HG02885 (cell line): ENCODE results near the gene GAK.

Experiments used
- ATAC-seq: cut with Tn5 transposase; IDR thresholded peaks from one replicate; pipeline ENCODE4 v1.9.1; 2021; ENCODE audit warnings: mild to moderate bottlenecking; ENCODE audit not compliant: unreplicated experiment, poor library complexity

Gene GAK

DNA sequence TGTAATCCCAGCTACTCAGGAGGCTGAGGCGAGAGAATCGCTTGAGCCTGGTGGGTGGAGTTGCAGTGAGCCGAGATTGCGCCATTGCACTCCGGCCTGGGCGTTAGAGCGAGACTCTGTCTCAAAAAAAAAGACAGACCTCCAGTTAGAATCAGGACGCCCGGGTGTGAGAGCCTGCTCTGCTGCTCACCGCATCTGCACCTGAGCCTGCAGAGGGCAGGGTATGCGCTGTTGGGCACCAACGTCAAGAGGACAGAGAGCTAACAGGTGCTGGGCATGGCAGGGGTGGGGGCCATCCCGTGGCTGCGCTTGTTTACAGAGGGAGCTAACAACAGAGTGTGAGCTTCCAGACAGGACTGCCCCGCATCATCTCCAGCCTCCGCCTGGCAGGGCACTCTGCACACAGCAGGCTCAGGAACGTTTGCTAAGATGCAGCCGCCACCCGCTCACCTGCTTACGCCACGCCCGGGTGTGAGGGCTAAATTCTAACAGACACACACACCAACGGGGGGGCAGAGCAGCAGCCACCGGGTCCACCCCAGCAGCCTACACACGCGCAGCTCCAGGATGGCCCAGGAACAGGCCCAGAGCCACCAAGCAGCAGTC, 56.2 kb downstream of the GAK start:
- no peak for ATAC-seq

DNA sequence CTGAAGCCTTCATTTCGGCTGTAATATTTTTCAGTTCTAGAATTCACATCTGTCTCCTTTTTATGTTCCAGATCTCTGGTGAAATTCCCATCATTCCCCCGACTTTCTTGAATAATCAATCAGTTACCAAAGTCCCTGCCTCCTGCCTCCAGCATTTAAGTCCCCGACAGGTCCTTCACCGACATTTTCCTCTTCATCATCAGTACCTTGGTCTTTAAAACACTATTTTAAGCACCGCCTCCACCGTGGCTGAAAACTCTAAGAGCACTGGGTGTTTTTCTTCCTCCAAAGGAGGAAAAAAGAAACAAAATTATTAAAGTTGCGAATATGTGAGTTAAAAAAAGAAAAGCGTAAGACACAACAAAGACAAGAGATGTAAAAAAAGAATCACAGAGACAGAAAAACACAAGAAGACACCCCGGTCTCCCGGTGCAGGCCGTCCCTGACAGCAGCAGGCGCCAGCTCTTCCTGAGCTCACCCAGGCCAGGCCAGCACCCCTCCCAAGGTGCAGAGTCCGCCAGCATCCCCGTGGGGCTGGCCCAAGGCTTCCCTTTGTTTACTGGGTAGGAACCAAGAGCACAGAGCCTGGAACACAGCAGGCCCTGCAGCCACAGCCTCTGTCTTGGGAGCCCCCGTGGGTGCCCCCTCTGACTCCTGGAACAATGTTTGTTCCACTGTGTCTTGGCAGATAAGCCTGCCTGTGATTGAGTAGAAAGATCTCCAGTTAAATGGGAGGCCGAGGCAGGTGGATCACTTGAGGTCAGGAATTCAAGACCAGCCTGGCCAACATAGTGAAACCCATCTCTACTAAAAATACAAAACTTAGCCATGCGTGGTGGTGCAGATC, 56.9 kb downstream of the GAK start:
- no peak for ATAC-seq

DNA sequence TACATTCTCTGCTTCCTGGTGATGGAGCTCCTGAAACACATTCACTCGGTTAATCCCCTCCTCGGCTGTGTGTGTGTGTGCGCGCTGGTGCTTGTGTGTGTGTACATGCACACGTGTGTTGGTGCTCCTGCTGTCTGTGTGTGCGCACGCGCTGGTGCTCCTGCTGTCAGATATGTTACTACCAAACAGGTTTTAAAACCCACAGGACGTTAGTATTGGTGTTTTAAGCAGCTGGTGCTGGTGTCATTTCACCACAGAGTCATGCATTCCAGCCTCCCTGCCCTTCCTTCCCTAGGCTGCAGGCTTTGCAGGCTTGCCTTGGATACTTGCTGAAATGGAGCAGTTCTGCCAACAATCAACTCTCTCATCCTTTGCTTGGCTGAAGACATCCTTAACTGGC, 58.1 kb downstream of the GAK start:
- ATAC-seq = no peak

DNA sequence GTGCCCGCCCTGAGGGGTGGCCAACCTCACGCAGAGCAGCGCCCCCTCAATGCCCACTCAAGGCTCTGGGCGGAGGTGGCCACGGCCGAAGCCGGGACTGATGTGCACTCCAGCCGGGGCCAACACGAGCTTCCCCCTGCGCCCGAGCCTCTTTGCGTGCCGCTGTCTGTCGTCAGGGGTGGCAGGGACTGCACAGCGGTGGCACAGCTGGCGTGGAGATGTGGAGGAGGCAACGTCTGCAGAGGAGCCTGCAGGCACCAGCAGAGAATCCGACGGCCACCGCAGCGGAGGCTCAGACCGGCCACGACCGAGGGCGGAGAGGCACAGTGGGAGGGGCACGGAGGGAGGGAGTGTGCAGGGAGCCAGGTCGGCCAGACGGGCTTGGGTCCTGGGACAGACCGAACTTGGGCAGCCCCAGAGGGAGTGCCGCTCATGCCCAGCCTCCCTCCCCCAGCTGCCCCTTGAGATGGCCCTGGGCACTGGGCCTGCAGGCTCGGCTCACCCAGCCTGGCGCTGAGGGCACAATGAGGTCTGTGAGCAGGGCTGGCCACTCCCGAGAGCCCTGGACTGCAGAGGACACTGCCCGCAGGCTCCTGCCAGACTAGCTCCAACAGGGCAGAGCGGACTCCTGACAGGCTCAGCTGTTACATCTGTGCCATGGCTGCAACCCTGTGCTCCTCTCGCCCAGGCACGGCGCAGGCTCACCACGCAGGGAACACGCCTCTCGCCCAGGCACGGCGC, 59.7 kb downstream of the GAK start:
- no peak for ATAC-seq

DNA sequence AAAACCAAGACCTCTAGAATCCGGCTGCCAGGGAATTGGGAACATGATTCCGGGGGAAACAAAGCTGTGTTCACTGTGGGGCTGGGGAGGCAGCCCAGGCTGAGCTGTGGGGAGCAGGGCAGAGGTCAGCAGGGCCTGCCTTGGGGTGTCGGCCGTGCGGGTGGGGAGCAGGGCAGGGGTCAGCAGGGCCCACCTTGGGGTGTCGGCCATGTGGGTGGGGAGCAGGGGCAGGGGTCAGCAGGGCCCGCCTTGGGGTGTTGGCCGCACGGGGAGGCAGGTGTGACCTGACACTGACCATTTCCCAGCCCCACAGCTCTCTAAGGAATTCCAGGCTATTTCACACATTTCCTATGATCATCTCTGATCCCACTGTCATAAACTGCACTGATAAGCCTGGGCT, 60.6 kb downstream of the GAK start:
- no peak for ATAC-seq

DNA sequence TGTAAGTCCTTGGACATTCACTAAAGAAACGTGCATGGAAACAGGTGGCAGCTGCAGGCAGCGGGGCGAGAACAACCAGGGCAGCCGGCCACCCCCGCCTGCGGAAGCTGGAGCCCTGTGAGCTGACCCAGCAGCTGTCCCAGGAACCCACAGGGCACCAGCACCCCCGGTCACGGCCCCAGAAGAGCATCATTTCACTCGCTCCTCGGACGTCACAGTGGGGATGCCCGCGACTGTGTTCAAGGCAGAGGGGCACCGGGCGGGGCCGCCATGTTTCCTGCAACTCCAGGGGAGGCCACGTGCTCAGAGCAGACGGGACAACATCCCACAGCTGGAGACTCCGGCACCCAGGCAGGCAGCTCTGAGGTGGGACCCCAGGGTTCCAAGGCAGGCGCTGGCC, 61.2 kb downstream of the GAK start:
- ATAC-seq = no peak

DNA sequence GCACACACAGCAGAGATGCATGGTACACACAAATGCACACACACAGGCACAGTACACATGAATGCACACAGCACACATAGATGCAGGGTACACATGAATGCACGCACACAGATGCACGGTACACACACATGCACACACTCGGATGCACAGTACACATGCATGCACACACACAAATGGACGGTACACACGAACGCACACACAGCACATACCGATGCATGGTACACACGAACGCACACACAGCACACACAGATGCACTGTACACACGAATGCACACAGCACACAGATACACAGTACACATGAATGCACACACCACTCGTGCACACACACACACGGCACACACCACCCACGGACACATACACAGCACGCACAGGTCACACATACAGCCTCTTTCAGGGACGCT, 62.3 kb downstream of the GAK start:
- no peak for ATAC-seq

DNA sequence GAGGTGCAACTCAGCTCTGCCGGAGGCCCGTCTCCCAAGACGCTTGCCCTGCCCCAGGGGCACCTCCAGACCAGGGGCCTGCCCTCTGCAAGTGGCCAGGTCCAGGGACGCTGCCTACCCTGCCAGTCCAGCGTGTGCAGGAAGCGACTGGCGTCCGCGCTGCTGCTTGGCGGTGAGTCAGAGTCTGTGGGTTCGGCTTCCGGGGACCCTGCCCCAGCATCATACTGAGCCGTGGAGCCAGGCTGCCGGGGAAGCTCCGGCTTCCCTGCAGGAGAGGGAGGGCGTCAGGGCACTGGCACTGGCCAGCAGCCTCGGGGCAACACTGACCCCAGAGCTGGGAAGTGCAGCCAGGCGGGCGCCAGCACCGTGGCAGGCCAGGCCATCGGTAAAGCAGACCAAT, 63.7 kb downstream of the GAK start:
- no peak for ATAC-seq

DNA sequence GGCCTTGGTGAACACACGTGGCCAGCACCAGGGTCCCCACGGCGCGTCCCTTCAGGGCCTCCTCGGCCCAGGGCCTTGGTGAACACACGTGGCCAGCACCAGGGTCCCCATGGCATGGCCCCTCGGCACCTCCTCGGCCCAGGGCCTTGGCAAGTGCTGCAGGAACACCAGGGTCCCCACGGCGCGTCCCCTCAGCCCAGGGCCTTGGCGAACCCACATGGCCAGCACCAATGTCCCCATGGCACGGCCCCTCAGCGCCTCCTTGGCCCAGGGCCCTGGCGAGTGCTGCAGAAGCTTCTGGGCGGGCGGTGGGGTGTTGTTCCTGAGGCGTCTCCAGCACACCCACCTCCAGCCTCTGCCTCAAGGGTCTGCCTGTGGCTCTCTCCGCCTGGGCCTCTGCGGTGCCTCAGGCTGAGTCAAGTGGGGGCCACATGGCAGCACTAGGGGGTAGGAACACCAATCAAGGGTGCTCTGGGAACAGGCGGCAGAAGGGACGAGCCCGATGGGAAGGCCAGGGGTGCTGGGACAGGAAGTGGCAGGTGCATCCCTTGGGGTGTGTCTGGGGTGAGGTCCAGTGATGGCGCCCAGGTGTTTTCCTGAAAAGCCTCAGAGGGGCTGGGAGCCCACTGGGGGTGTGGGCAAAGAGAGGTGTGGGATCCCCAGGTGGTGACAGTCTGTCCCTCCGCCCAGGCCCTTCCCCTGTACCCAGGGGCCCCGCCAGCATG, 64.4 kb downstream of the GAK start:
- no peak for ATAC-seq

DNA sequence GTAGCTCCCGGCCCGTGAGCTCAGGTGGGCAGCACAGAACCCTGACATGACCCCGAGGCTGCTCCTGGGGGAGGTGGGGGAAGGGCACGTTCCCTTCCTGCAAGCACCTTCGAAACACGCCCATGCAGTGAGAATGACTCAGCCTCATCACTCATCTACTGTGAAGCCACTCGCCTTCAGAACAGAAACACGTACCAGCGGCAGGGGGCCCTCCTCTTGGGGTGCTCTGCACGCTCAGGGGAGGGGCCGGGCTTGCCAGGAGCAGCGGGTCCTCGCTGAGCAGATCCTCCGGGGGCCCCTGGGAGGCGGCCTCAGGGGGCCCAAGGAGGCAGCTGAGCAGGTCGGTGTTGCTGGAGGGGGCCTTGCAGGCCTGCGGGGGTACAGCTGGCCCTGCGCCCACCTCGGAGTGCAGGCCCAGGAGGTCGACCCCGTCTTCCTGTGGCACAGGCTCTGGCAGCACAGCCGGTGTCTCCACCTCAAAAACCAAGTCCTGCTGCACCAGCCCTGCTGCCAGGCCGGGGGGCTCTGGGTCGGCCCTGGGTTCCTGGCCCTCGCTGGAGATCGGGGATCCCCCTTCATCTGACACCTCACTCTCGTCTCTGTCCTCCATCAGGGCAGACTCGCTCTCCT, 65.2 kb downstream of the GAK start:
- no peak for ATAC-seq

DNA sequence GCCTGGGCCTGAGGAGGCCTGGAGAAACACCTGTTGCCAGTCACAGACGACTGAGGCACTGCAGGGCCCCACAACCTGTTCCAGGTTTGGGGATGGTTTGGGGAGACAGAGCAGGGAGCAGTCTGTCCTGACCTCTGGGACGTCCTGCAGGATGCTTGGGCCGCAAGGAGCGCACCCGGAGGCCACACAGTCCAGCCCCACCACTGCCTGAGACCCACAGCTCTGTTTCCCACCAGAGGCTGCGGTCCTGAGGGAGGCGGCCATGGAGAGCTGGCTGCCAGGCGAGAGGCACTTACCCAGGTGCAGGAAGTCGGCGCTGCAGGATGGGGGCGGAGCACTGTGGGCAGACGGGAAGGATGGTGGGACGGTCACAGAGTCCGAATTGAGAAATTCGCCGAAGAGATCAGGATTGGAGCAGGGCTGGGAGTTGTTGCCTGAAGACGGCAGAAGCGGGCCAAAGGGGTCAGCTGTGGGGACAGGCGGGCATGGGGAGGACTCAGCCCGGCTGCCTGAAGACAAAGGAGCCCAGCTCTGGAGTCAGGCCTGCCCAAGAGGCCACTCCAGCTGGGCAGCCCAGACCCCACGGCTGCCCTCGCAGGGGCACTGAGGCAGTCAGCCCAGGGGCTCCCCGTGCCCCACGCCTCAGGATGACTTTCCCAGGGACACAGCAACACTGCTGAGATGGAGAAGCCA, 65.9 kb downstream of the GAK start:
- ATAC-seq = no peak

DNA sequence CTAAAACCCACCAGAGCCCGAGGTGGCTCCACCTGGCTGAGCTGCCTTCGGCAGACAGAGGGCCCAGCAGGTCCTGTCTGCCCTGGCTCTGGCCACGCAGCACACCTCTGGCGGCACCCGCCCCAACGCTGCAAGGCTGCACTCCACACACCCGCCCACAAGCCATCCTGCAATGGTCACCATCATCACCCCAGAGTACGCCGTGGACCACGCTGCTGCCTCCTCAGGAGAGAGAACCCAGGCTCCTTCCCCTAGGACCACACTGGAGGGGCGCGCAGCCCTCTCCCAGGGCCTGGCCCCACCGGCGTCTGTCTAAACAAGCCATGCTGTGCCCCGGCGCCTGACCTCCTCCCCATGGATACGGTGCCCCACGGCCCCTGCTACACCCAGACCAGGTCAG, 66.5 kb downstream of the GAK start:
- no peak for ATAC-seq

DNA sequence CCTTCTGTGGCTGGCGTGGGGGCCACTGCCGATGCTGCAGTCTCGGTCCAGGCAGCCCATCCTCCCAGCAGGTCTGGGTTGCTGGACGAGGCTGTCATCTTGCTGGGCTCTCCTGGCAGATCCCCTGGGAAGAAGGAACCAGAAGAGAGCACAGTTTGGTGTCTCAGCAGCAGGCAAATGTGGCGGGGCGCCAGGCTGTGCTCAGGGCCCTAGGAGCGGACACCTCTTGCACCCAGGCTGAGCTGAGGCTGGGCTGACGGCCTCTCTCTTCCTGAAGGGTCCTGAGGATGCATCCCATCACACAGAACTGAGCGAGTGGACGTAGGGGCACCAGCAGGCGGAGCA, 67.0 kb downstream of the GAK start:
- no peak for ATAC-seq

DNA sequence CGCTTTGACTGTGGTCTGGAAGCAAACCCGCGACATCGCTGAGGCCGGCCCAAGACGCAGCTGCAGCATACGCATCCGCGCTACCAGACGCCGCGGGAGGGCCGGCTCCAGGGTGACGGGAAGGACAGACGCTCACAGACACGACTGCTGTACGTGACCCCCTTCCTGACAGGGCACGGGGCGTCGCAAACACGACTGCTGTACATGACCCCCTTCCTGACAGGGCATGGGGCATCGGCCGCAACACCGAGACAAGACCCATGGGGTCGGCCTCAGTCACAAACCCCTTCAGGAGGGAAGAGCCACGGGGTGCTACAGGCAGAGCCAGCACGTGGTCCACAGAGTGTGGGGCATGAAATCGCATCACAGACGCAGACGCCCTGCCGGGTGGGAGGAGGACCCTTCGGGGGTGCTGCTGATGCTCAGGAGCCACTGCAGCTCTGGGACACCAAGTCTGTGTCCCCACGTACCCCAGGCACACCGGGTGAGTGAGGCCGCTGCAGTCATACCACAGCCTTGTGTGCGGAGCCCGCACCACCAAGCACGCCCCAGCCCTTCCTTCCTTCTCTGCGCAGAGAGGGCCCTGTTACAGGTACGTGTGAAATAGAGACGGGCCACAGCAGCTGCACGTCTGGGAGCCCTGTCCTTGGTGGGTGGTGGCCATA, 67.5 kb downstream of the GAK start:
- ATAC-seq = no peak

DNA sequence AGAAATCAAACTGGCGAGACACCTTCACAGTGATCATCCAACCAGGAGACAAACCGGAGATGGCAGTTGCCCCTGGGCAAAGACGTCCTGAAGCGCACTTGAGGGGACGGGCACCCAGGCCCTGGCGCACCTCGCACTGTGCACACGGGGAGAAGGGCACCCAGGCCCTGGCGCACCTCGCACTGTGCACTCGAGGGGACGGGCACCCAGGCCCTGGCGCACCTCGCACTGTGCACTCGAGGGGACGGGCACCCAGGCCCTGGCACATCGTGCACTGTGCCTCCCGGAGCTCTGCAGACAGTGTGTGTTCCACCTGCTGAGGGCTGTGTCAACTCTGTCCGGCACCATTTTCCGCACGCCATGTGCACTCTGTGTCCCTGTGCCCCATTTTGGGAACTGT, 71.6 kb downstream of the GAK start:
- no peak for ATAC-seq

DNA sequence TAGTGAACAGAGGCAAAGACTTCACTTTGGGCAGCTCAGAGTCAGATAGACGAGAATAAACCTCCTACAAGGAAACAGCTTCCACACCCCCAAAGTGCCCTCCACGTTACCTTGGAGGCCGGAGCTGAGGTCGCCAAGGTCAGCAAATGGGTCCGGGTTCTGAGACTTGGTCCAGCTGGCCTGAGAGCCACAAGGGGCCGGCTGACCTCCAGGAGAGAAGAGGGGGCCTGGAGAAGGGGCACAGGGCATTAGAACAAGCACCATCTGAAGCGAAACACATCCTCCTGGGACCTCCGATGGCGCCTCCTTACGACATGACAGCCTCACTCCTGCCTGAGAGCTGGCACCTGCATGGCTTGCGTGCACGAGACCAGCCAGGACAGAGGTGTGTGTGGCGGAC, 72.6 kb downstream of the GAK start:
- no peak for ATAC-seq

DNA sequence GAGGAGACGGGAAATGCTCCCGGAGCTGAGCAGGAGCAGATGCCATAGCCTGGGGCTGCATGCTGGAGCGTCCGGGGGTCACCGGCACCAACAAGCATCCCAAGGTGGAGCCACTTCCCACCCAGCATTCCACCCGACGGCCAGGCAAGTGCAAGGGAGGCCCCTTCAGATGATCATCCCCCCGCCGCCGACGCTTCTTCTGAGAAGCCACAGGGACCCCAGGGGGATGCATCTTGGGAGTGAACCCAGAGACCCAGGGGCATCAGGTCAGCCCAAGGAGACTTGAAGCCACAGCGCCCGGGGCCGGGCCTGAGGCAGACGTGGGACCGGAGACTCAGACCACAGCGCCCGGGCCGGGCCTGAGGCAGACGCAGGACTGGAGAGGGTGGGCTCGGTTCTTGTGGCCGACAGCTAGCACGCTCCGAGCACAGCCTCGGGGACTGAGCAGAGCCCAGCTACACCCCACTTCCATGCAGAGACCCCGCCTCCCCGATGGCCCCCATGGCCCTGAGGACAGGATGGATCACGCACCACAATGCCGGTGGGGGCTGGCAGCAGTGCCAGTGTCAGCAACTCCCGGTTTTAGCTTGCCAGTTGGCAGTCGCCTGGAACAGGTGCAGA, 73.2 kb downstream of the GAK start:
- ATAC-seq = no peak

DNA sequence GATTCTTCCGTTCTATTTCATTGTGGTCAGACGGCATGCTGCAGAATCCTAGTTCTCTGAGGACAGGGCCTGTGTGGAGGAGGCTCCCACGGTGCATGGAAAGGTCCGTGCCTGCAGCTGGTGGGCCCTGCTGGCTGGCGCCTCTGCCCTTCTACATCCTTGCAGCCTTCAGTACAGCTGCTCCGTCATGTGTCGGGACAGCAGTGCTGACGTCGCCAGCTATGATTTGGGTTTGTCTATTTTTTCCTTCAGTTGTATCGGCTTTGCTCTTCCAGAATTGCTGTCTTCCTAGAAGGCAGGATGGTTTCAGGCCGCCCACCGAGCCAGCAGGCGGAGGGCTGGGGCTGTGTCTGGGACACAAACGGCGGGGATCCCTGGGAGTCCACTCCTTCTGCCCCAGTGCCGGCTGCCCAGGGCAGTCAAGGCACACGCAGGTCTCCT, 74.1 kb downstream of the GAK start:
- no peak for ATAC-seq

DNA sequence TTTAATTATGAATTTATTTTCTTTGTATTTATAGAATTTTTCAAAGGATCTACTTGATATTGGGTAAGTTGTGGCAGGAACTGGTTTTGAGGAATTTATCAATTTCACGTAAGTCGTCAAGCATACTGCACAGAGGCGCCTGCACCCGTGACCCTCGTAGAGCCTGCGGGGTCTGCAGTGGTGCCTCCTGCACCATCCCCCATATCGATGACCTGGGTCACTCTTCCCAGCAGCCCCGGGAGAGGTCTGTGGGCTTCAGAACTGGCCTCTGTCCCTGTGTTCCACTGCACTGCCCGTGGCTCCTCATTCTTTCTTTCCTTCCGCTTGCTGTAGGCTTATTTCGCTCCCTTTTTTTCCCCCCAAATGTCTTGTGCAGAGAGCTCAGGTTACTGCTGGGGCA, 74.7 kb downstream of the GAK start:
- no peak for ATAC-seq
